Measurements from ENCODE around the gene GATD1.

GATD1 gene

DNA sequence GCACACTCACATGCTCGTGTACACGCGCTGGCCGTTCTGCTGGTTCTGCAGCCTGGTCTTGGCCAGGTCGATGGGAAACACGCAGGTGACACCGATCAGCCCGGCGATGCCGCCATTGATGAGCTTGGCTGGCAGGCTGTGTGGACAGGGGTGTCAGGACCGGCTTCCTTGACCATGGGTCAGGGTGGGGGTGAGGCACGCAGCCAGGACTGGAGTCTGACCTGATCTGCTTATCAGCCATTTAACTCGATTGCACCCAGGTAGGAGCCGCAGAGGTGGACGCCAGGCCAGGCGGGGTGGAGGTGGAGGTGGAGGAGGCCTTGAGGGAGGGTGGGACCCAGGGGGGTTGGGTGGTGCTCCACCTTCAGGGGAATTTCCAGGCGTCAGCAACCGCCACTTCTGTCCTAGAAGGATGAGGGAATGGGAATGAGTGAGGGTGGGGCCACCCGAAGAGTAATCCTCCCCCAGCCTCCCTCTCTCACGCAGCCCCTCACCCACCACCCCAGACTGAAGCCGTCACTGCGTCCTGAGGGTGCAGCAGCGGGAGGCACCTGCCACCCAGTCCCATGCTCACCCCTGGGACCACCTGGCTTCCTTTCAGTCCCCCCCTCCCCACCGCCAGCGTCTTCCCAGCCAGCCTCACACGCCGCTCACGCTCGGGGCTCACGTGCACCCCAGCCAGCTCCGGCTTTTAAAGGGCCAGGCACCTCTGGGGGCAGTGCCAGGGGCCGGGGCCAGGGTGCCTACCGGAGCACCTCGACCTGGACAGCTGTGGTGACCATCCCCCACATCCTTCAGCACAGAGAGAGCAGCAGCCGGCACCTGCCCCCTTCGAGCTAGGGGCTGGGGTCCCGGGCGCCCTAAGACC lies 17.7 kb upstream of the GATD1 start:
- no peak for DNase-seq

DNA sequence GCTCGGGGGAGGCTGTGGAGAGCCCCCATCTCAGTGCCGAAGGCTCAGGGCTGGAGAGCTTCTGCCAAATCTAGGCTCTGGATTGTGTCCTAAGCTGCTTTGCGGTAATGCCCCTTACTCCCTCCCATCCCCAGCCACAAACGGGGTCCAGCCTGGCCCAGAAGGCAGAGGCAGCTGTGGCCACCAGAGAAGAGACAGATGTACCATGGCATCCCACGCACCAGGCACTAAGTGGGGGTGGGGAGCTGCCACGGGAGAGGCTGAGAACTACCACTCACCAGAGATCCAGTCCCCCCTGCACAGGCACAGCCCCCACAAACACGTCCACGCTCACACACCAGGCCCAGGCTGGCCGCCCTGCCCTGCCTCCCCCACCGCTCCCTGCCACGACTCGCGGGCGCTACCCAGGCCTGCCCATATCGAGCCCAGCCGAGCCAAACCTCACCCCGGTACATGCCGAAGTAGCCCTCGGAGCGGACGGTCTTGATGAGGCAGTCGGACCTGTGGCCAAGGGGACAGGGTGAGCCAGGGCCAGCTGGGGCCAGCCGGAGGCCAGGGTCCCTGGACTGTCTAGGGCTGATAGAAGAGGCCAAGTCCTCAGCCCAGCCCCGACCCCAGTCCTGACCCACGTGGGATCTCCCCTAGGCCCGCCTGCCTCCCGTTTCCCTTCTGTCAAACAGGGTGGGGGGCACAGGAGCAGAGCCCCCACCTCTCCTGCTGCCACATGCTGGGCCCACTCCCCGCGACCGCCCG lies 16.9 kb upstream of the GATD1 start:
- DNase-seq, result no peak

DNA sequence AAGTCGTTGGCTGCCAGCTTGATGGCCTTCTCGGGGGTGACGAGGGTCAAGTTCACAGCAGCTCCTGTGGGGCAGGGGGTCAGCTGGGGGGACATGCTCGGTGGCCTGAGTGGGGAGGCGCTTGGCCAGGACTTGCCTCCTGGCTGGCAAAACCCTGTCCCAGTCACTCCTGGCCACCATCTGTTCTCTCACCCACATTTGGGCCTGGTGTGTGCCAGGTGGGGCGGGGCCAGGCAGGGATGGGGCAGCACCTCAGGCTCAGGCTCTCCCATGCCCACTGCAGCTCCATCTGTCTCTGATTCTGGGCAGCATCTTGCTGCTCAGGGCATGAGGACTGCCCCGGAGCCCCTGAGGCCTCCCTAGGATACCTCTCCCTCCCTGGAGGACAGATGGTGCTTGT lies 16.3 kb upstream of the GATD1 start:
- no peak for DNase-seq

DNA sequence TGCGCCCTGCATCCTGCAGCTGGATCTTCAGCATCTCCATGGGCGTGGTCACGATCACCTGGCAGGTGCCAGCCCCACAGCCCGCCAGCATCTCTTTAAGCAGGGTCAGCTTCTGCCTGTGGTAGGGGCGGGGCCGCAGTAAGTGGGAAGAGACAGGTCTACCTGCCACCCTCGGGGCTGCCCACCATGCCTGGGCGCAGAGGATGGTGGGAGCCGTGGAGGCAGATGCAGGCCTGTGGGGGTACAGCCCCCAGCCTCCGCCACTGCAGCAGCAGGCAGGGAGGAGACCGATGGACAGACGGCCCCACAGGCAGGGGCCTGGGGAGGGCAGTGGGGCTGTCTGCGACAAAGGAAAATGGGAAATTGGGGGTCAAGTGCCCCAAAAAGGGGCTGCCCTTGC lies 15.6 kb upstream of the GATD1 start:
- DNase-seq, result no peak

DNA sequence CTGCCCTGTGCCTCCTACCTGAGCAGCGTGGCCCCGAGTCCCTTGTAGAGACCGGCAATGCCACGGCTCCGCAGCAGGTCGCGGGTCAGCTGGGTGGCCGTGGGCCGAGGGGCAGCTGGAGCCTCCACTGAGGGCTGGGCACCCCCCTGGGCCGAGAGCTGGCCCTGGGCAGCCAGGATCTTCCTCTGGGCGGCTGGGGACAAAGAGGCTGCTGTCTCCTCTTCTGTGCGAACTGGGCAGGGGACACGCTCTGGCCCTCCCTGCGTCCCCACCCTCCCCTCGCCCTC lies 15.2 kb upstream of the GATD1 start:
- no peak for DNase-seq

DNA sequence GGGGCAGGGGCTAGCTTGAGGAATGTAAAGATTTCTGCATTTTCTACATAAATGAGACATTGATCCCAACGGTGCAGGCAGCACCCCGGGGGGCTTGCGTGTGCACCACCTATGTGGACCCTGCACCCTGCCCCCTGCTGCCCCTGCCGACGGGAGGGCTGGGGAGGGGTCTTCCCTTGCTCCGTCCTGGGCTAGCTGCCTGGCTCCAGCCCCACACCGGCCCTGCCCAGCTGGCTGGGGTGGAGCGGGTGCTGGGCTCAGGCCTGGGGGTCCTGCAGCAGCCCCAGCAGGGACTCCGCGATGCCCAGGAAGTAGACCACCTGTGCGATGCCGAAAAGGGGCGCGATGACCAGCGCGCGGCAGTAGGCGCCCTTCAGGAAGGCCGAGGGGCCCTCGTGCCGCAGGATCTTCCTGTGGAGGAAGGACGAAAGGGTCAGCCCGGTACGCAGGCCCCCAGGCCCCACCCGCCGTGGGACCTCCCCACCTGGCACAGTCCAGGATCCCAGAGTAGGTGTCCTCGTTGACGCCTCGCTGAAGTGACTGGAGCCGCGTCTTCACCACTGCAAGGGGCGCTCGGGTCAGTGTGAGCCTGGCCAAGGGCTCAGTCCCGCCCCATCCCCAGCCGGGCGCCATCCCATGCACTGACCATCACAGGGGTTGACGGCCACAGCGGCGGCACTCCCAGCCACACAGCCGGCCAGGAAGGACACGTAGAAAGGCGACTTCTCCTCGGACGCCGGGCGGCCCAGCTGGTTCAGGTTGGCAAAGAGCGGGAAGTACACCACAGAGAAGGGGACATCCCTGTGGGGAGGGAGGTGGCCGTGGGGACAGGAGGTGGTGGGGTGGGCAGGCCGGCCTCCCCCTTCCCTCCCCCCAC lies 14.6 kb upstream of the GATD1 start:
- DNase-seq, result no peak

DNA sequence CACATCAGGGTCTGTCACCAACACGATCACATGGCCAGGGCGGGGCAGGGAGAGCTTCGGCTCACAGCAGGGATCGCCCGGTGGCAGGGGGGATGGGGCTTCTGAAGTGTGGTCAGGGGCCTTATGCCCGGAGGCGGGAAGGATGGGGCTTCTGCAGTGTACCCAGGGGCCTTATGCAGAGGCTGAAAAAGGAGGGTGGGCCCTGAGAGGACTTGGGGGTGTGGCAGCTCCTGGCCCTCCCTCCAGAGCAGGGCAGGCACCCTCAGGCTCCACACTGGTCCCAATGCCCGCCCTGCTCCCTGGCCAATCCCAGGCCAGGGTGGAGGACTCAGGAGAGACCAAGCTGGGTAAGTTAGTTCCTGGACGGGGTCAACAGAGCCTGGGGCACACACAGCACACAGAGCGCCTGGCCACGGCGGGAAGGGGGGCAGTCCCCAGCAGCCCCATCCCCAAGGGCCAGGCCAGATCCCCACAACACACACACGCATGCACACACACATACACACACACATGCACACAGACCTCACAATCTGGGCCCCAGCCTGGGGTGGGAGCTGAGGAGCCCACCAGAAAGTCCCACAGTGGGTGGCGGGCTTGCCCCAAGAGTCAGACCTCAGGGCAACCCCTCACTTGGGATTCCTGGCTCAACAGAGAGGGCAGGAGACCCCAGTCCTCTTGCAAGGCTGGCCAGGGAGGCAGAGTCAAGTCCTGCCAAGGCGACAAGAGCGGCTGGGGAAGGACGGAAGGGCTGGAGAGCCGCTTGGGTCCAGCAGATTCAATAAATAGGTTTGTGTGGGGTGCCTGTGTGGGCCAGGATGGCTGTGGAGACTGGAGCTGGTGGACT lies 13.7 kb upstream of the GATD1 start:
- DNase-seq, result no peak

DNA sequence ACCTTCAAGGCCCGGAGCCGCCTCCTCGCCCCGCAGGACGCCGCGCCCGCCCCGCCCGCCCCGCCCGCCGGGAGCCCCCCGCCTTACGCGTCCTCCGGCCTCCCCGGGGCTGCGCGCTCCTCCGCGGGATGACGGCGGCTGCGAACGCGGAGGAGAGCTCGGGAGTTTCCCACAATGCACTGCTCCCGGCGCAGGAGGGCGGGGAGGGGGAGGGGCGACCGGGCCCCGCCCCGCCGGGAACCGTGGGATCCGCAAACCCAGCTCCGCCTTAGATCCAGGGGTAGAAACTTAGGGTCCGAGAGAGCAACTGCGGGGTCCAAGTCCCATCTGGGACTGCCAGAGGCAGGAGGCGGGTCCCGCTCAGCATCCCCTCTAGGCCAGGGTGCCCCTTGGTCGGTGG lies 12.7 kb upstream of the GATD1 start, which contains the start of gene CEND1:
Gene CEND1, minus strand, starts transcription at position 148 of the 400 bp plus-strand sequence. CDS start 1,514 bp downstream, outside the sequence.
- DNase-seq, result peak; percentile 55

DNA sequence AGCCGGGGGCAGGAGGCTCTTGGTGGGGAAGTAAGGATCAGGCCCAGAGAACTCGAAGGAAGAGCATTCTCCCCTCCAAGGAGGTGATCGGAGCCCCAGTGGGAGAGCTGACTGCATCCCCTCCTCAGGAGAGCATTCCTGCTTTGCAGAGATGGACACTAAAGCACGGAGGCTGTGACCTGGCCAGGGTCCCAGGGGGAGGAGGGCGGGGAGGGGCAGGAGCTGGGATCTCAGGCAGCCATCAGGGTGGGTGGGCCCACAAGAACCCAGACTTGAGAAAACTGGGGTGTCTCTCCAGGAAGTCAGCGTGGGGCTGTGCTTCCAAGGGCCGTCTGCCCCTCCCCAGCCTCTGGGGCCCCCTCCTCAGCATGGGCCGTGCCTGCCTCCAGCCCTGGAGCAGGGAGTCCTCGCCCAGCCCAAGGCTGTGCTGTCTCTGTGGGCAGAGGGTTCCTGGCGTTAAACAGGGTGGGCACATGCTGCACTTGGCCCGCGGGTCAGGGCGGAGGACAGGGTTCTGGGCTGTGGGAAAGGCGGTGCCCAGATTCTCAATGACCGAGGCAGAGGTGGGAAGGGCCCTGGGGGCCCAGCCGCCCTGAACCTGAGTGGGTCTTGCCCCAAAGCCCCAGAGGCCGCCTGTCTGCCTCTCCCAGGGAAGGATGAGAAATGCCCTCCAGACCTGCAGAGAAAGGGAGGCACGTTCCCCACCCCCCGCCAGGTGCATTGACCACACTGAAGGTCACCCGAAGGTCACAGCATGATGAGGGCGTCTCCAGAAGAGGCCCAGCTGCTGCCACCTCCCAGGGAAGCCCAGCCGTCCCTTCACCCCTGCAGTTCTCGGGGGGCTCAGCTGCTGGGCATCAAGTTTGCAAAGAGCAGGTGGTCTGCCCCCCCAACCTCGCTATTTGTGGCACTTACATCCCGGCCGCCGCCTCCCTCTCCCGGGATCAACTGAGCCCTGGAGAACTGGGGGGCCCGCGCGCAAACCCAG lies 12.0 kb upstream of the GATD1 start:
- DNase-seq, result no peak

DNA sequence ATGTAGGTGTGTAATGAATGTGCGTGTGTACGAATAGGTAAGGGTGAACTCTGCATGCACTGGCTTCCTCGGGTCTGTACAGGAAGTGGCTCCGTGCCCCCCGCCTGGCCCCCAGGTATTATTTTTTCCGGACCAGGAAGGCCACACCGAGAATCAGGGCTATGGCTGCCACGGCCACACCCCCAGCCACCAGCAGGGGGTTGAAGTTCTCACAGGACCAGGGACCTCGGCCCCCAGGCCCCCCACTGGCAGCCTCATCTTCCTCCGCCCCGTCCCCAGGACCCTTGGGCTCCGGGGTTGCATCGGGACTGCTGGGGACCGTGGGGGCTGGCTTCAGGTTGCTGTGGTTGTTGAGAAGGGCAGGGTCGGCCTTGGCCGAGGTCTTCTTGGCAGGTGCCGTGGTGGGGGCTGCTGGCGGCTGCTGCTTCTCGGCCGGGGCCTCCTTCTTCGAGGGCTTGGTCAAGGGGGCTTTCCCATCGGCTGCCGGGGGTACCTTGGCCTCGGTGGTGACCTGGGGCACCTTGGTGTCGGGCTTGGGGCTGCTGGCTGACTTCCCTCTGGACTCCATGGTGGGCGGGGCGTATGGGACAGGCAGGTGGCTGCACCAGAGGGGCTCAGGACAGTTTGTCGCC lies 10.8 kb upstream of the GATD1 start:
- DNase-seq, result no peak

DNA sequence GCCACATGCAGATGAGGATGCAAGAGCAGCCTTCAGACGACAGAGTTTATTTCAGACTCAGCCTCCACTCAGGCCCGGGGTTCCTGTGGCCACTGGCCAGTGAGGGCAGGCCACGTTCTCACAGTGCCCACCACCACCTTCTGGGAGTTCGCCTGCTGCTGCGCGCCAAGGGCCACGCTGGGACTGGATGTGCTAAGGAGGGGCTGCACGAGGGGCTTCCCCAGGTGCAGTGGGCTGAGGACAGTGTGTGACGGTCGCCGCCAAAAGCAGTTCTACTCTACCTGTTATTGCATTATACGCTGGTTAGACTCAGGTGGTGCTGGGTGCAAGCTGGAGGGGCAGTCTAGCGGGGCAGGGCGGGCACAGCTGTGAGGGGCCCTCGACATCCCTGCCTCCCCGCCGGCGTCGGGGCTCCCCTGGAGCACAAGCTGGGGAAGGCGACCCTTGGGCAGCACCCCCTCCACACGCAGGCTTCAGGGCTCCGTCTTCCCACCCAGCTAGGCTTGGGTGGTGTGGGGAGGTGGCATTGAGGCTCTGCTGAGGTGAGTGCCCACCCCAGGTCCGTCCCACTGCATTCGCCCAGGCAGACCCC lies 9.9 kb upstream of the GATD1 start:
- no peak for DNase-seq

DNA sequence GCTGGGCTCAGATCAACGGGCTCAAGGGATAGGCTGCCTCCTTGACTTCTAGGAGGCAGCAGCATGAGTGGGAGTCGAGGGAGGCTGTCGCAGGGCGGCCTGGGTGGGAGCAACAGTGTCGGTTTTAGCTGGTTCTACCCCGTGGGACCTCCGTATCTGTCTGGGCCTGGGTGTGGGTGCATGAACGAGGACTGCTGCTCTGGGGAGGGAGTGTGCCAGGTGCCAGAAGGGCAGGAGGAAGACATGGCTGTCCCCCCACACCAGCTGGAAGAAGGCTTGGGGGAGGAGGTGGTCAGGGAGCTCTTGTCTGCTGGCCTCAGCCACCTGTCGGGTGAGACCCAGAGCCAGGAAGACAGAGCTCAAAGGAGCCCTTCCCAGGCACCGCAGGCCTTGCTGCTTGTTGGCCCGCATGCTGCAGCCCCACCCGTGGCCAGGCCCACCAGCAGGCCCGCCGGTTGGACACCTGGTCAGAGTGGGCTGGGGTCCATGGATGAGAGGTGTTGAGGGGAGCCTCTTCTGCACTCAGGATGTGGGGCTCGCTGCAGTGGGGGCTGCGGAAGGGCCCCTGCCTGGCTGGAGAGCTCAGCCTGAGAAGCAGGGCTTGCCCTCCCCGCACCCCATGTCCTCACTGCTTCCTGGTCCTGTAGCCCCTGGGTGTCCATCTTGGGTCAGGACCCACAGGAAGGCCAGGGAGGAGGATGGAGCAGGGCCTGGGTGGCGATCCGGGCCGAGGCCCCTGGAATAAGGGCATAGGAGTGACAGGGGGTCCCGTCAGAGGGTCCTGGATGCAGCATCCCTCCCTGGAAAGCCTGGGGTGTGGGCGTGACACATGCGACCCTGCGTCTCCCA lies 9.2 kb upstream of the GATD1 start:
- no peak for DNase-seq

DNA sequence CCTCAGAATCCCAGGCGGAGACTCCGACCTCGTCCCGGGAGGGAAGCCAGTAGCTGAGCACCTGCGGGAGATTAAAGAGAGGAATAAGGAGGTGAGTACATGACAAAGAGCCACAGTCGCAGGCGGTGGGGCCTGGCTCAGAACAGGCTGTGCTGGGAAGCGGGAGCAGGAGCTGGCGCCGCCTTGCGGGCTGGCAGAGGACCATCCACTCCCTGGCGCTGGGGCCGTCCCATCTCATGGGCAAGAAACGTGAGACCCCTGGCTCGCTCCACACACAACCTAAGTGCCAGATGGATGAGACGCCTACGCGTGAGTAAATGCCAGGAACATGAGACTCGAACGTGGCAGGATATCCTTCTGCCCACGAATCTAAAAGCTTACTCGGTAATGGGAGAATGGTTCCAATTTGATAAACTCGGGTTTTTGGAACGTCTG lies 6.3 kb upstream of the GATD1 start:
- no peak for DNase-seq

DNA sequence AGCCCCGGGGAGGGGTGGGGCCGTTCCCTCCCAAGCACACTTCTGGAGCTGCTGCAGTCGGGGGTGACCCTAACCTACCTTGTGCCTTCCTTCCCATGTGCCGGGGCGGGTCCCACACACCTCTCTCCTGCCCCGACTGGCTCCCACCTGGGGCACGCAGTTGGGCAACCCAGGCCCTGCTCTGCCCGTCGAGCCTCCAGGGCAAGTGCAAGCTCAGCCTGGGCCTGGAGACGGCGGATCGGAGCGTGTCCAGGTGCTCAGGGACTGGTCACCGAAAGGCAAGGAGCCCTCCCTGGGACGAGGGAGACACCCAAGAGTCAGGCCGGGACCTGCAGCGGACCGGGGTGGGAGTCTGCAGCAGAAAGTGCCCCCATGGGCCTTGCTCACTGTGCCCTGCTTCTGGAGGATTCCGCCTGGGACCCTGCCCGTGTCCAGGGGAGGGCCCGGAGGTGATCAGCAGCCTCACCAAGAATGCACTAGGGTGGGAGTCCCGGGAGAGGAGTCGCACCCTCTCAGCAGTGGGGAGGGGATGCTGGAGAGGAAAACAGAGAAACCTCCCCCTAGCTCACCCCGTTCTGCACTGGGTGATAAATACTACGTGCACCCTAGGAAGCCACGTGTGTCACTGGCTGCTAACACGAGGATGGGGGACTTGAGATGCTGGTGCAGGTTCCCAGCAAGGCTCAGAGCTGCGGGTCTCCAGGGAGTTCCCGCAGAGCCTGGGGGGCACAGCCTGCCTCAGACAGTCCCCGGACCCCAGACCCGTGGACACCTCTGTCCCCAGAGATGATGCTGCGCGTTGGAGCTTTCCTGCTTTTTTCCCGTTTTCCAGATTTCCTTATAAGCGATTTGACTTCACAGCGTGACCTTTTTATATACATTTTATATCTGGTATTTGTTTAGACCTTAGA lies 5.2 kb upstream of the GATD1 start:
- no peak for DNase-seq

DNA sequence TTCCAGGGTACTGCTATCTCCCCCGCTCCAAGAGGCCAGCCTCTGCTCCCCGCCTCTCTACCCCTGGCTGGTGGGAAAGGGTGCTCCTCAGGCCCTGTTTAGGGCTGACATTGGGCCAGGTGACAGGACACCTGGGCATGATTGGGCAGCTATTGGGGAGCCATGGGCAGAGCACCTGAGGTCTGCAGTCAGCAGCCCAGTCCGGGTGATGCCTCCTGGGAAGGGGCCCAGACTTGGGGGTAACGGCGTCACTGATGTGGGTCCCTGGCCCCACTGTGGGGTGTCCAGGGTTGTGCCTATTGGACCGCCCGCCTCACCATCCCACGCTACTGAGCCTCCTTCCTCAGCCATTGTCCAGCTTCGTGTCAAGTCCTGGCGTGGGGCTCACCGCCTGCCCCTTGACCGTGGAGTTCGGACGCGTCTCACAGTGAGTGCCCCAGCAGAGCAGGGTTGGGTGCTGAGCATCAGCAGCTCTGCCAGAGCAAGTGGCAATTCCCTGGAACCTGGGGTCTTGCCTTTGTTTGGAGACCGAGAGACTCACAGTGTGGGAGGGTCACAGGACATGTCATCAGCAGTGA lies 2.8 kb upstream of the GATD1 start:
- DNase-seq, result no peak

DNA sequence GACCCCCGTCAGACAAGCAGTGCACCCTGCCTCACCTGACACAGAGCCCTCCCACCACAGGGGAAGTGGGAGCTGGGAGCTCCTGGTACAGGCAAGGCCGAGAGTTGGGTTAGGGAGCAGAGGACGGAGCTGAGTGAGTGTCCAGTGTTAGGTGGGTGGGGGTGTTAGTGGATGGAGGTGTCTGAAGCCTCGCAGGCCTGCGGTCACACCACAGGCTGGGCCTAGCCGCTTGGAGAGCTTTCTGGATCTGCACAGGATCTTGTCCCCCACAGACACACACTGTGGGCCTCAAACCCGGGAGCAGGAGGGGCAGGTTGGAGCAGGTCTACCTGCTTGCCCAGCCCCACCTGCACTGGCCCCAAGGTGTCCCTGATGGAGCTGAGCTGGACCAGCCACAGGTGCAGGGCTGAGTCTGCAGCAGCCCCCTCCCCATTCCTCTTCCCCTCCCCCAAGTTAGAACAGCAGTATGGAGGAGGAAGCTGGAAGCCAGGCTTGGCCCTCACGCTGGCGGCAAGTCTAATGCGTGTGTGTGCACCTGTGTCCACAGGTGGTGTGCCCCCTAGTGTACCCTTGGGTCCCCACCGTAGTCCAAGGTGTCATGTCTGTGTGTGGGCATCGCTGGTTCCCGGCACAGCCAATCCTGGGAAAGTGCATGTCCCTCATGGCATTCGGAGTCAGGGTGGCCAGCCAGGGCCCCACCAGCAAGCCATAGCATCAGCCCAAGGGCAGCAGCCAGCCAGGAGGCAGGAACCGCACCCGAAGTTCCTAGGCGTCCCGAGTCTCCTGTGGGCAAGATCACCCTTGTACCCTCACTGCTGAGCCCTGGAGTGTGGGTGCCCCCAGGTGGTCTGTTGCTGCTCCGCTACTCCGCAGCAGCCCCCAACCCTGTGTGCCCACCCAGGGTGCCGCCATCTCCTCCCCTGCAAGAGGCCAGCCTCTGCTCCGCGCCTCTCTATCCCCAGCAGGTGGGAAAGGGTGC lies 2.0 kb upstream of the GATD1 start:
- no peak for DNase-seq
